ENCODE data around the gene ALDH3B2. TPM values are rescaled to one million over a fixed set of nuclear protein-coding genes. Genes with fewer than 3 reads are reported as not detected.

Gene ALDH3B2
- total RNA-seq, 1 donor from 2014 or later, result not detected

DNA sequence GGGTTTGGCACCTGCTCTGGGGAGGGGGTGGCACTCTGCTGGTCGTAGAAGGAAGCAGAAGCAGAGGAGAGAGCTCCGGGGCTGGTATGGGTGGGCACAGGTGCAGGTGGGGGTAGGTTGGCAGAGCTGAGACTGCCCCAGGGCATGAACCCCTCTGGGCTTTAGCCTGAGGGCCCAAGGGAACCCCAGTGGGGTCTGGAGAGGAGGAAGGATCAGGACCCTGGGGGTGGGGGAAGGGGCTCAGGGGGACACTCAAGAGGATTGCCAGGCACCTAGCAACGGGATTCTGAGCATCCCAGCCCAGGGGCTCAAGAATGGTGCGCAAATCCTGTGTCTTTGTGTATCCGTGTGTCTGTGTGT, 6.3 kb downstream of the ALDH3B2 start:
- TF ChIP-seq, protein P1, sequence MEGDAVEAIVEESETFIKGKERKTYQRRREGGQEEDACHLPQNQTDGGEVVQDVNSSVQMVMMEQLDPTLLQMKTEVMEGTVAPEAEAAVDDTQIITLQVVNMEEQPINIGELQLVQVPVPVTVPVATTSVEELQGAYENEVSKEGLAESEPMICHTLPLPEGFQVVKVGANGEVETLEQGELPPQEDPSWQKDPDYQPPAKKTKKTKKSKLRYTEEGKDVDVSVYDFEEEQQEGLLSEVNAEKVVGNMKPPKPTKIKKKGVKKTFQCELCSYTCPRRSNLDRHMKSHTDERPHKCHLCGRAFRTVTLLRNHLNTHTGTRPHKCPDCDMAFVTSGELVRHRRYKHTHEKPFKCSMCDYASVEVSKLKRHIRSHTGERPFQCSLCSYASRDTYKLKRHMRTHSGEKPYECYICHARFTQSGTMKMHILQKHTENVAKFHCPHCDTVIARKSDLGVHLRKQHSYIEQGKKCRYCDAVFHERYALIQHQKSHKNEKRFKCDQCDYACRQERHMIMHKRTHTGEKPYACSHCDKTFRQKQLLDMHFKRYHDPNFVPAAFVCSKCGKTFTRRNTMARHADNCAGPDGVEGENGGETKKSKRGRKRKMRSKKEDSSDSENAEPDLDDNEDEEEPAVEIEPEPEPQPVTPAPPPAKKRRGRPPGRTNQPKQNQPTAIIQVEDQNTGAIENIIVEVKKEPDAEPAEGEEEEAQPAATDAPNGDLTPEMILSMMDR (IDR thresholded peaks at IDR 0.05; ENCODE audit: borderline replicate concordance), result no peak
- Histone ChIP-seq H3K4me3 (no peak overlapping the region), H3K9me3 (replicated peaks) (no peaks in the 10 kb centered on the region), H3K27ac (replicated peaks) (no peak overlapping the region), H3K27me3 (ENCODE audit: low read depth) (peaks cover 9% of the 10 kb centered on the region), H3K4me1 (no peaks in the 10 kb centered on the region), H3K36me3 (no peaks in the 10 kb centered on the region)
- no peak for DNase-seq
- intact Hi-C loops (cut with micrococcal nuclease), result no loop called here

DNA sequence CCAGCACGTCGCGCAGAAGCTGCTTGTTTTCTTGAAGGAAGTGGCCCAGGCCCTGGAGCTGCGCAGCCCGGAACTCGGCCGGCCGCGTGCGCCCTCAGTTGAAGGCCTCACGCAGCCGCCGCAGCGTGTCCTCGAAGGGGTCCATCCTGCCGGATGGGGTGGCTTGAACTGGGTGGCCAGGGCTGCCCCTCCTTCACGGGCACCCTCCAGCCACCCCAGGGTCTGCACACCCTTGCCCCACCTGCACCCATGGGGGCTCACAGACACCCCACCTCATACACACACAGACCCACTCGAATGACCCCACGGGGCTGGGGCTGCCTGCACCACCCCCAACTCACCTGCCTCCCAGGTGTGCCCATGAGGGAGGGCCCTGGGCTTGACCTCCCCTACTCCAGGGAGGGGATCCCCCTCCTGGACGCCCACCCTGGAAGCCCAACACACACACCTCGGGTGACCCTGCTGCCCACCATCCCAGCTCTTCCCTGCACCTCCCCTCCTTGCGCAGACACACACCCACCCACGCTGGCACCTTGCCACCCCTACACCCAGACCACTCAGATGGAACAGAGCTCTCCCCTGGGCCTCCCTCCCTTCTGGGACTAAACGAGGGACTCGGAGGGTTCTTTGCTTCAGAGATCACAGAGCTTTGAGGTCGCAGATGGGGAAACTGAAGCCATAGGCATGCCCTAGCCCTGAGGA, 6.8 kb downstream of the ALDH3B2 start:
- TF ChIP-seq, protein P1 (IDR thresholded peaks at IDR 0.05; ENCODE audit: borderline replicate concordance), result no peak
- no peak for DNase-seq
- no peak overlapping the region for H3K27ac ChIP-seq (replicated peaks)
- peaks cover 4% of the 10 kb centered on the region for H3K27me3 ChIP-seq (ENCODE audit: low read depth)
- intact Hi-C loops (cut with micrococcal nuclease), result no loop called here
- no peaks in the 10 kb centered on the region for H3K9me3 ChIP-seq (replicated peaks)
- no peaks in the 10 kb centered on the region for H3K36me3 ChIP-seq
- no peak overlapping the region for H3K4me3 ChIP-seq
- H3K4me1 ChIP-seq, result no peaks in the 10 kb centered on the region

DNA sequence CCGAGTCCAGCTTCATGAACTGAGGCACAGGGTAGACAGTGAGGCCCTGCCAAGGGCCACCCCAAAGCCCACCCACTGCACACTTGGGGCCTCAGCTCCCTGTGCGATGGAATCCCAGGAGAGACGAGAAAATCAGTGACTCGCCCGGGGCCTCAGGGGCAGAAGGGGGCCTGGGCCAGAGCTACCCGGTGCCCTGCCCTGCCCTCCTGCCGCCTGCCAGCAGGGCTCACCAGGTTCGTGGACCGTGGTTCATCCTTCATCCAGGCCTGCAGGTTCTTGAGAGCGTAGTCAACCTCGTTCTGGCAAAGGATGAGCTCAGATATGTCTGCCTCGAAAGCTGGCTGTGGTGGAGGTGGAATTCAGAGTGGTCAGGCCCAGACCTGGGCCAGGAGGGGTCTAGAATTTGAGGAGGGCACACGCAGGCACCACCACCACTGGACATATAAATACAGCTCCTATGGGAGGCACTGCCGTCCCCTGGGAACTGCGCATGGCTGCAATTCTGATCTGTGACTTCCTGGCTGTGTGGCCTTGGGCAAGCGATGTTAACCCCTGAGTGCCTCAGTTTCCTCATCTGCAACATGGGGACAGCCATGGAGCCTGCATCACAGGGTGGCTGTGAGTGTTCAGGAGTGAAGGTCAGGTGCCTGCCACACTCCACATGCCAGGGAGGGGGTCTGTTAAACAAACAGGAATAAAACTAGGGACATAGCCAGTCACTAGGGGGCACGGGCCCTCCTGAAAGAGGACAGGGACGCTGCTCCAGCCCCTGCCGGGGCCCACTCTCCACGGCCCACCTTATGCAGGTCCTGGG, 7.5 kb downstream of the ALDH3B2 start:
- Histone ChIP-seq H3K4me1 (no peaks in the 10 kb centered on the region), H3K4me3 (no peak overlapping the region), H3K36me3 (no peaks in the 10 kb centered on the region), H3K9me3 (replicated peaks) (no peaks in the 10 kb centered on the region), H3K27ac (replicated peaks) (no peak overlapping the region), H3K27me3 (ENCODE audit: low read depth) (no peaks in the 10 kb centered on the region)
- intact Hi-C loops (cut with micrococcal nuclease), result no loop called here
- TF ChIP-seq, protein P1 (IDR thresholded peaks at IDR 0.05; ENCODE audit: borderline replicate concordance), result no peak
- DNase-seq, result no peak

DNA sequence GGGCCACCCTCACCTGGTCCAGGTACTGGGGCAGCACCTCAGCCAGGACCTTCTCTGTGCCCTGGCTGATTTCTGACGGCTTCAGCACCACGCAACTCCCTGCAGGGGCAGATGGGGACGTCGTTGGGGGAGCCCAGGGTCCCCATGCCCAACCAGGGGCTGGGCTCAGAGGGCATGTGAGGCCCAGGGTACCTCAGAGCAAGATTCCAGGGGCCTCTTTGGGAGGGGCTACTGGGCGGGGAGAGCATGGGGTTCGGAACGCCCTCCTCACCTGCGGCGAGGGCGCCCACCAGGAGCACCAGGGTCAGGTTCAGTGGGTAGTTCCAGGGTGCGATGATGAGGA, 8.1 kb downstream of the ALDH3B2 start:
- TF ChIP-seq, protein P1 (IDR thresholded peaks at IDR 0.05; ENCODE audit: borderline replicate concordance), result no peak
- no peak for DNase-seq
- H3K36me3 ChIP-seq, result no peaks in the 10 kb centered on the region
- H3K4me1 ChIP-seq, result no peaks in the 10 kb centered on the region
- H3K27ac ChIP-seq (replicated peaks), result no peak overlapping the region
- intact Hi-C loops (cut with micrococcal nuclease), result no loop called here
- no peak overlapping the region for H3K4me3 ChIP-seq
- H3K27me3 ChIP-seq (ENCODE audit: low read depth), result no peaks in the 10 kb centered on the region
- no peaks in the 10 kb centered on the region for H3K9me3 ChIP-seq (replicated peaks)

DNA sequence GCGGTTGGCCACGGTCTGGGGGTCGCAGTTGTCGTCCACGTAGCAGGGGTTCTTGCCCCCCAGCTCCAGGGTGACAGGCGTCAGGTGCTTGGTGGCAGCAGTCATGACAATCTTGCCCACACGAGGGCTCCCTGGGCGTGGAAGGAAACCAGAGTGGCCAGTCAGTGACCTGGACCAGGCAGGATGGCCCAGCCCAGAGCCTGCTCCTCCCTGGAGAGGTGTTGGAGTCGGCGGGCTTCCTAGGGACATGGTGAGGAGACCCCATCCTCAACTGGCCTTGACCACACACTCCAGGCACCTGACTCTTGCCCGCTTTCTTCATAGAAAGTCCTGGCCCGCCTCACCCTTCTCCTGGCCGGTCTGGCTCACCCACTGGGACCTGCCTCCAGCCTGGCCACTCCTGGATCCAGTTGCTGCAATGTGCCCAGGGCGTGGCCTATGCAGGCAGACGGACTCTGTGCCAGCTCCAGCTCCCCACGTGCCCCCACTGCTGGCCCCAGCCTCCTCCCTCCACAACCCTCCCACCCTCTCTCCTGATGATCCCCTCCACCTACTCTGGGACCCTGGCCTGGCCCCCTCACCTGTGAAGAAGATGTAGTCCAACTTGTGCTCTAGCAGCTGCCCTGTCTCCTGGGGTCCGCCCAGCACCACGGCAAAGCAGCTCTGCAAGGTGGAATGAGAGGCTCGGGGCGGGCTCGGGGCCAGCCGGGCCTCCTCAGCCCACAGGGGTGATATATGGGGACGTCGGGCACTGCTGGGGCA, 8.7 kb downstream of the ALDH3B2 start:
- no peaks in the 10 kb centered on the region for H3K36me3 ChIP-seq
- no peak overlapping the region for H3K4me3 ChIP-seq
- no peaks in the 10 kb centered on the region for H3K27me3 ChIP-seq (ENCODE audit: low read depth)
- no peak overlapping the region for H3K27ac ChIP-seq (replicated peaks)
- intact Hi-C loops (cut with micrococcal nuclease), result no loop called here
- TF ChIP-seq, protein P1 (IDR thresholded peaks at IDR 0.05; ENCODE audit: borderline replicate concordance), result peak; percentile 53
- H3K4me1 ChIP-seq, result no peaks in the 10 kb centered on the region
- no peaks in the 10 kb centered on the region for H3K9me3 ChIP-seq (replicated peaks)
- DNase-seq, result no peak
